Caco-2 (cell line): Measurements from ENCODE around the gene LIAS. TPM values are rescaled to one million over a fixed set of nuclear protein-coding genes. Genes with fewer than 3 reads are reported as not detected.

Experiments
- BruUV-seq: library from RNA; stranded (reverse); fragments of 400-500 nt; replicated peaks from 2 replicates; lab custom pipeline; 2021; lab: Mats Ljungman, UMichigan
- CTCF ChIA-PET: fragments of 300-600 bp; sonication (Branson Sonifier 250); formaldehyde crosslinking; loops from one replicate; lab custom pipeline; 2022; ENCODE audit warnings: antibody characterized with exemption; lab: Charles Lee
- POLR2A ChIA-PET: fragments of 300-600 bp; sonication (Branson Sonifier 250); formaldehyde crosslinking; loops from one replicate; lab custom pipeline; 2022; ENCODE audit warnings: antibody characterized with exemption; lab: Charles Lee
- DNase-seq, 2 experiments: peaks; one replicate each; pipeline versions ENCODE4 v3.0.0 to v3.0.0-alpha.2; 2020 to 2022
- H3K27me3 ChIP-seq: replicated peaks from 2 replicates; pipeline ENCODE4 v1.6.0; 2011; ENCODE audit warnings: low read length; ENCODE audit not compliant: control insufficient read depth, insufficient read depth
- H3K36me3 ChIP-seq: 2 replicates; pipeline ENCODE4 v1.5.1; 2011; ENCODE audit warnings: low read length; ENCODE audit not compliant: control insufficient read depth, insufficient read depth
- H3K4me1 ChIP-seq: fragments of 250-450 bp; sonication (Bioruptor Pico); 2 replicates; pipeline ENCODE4 v1.5.1; 2020; ENCODE audit warnings: mild to moderate bottlenecking
- H3K4me3 ChIP-seq: 2 replicates; pipeline ENCODE4 v1.5.1; 2011; ENCODE audit warnings: low read depth, mild to moderate bottlenecking, control low read depth, low read length
- H3K9me3 ChIP-seq: fragments of 250-450 bp; sonication (Bioruptor Pico); 2 replicates; pipeline ENCODE4 v1.5.1; 2020; ENCODE audit warnings: mild to moderate bottlenecking, moderate library complexity
- H3K27ac Mint-ChIP-seq: one replicate; pipeline ENCODE4 v1.8.0; 2022; ENCODE audit warnings: mixed read lengths; ENCODE audit not compliant: unreplicated experiment
- H3K27me3 Mint-ChIP-seq: one replicate; pipeline ENCODE4 v1.8.0; 2022; ENCODE audit warnings: mixed read lengths; ENCODE audit not compliant: insufficient read depth, unreplicated experiment
- H3K36me3 Mint-ChIP-seq: one replicate; pipeline ENCODE4 v1.8.0; 2022; ENCODE audit warnings: mild to moderate bottlenecking, mixed read lengths; ENCODE audit not compliant: insufficient read depth, unreplicated experiment
- H3K4me1 Mint-ChIP-seq: one replicate; pipeline ENCODE4 v1.8.0; 2022; ENCODE audit warnings: low read depth, mixed read lengths; ENCODE audit not compliant: unreplicated experiment
- H3K4me3 Mint-ChIP-seq: one replicate; pipeline ENCODE4 v1.8.0; 2022; ENCODE audit warnings: mild to moderate bottlenecking, moderate library complexity, mixed read lengths; ENCODE audit not compliant: unreplicated experiment
- H3K9me3 Mint-ChIP-seq: one replicate; pipeline ENCODE4 v1.8.0; 2022; ENCODE audit warnings: mixed read lengths; ENCODE audit not compliant: unreplicated experiment
- intact Hi-C: fragments of 100-400 bp; cut with micrococcal nuclease; formaldehyde crosslinking; loops from one replicate; pipeline ENCODE4 v1.10.0; 2022; ENCODE audit not compliant: unreplicated experiment
- microRNA-seq: library from miRNA; unstranded; fragments of <30 nt; microRNA quantifications from one replicate; pipeline ENCODE4 v1.2.0, GENCODE V29; 2022
- total RNA-seq: library from RNA; stranded (reverse); gene quantifications from 2 replicates; pipeline ENCODE4 v1.2.3, GENCODE V29; 2022
- TF ChIP-seq, protein P1 (sequence below), 2 experiments: fragments of 200-600 bp in 1 of 2; IDR thresholded peaks; 1 replicate in 1 of 2; 2 replicates in 1 of 2; pipeline versions ENCODE4 v1.5.1 to v1.8.0; 2011 to 2022; ENCODE audit warnings: antibody characterized with exemption in 1 of 2, control low read depth in 1 of 2, inconsistent platforms in 1 of 2, low read depth in 1 of 2, low read length in 1 of 2, mild to moderate bottlenecking in 1 of 2, moderate library complexity in 1 of 2; ENCODE audit not compliant: insufficient read depth in 1 of 2, severe bottlenecking in 1 of 2, unreplicated experiment in 1 of 2

The LIAS gene
- total RNA-seq, 1 experiment from 2014 or later, result 19.5 TPM

DNA sequence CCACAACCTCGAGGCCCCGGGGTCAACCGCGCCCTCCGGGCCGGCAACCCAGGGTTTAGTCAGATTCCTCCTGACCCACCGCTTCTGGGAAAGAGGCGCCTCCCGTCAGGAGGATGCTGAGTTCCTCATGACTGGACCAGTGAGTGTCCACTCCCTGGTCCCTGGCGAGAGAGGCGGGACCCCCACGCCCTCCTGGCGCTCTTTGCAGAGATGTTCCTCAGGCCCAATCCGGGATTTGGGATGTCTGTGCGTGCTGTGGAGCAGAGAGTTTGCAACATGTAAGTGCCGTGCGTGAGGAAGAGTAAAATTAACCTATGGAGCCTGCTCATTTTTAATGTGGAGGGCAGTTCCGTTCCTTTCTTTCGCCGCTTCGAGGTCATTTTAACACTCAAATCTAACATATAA, 69.2 kb downstream of the LIAS start:
- ChIA-PET POLR2A (interaction anchor here (0.5 to 1.4 kb wide), 9 partner anchors 13 to 110 kb away, joined by 3 to 48 read pairs (median 5); partner anchors contain the start of gene SMIM14), CTCF (interaction anchor here (1.2 kb wide), 1 partner anchor 625 kb away, joined by 3 read pairs; no protein-coding TSS in a partner anchor)
- Histone ChIP-seq H3K4me1 (no peaks in the 10 kb centered on the region; the same call in 1 of the 2 replicates), H3K36me3 (no peaks in the 10 kb centered on the region; the same call in 1 of the 2 replicates), H3K27me3 (no peaks in the 10 kb centered on the region), H3K4me3 (peak overlapping the region; percentile 76), H3K9me3 (peaks cover 14% of the 10 kb centered on the region; the same call in 1 of the 2 replicates)
- BruUV-seq, result no TSS peak
- intact Hi-C loops, result loop anchor here (5.0 kb wide), 2 partner anchors 59 to 94 kb away; no protein-coding TSS in a partner anchor
- Mint-ChIP-seq H3K4me1 (no peaks in the 10 kb centered on the region), H3K27me3 (no peaks in the 10 kb centered on the region), H3K27ac (peak overlapping the region; percentile 96), H3K4me3 (peak overlapping the region; percentile 98), H3K36me3 (peaks cover 70% of the 10 kb centered on the region), H3K9me3 (peaks cover 26% of the 10 kb centered on the region)
- DNase-seq, result no peak
- TF ChIP-seq, protein P1, sequence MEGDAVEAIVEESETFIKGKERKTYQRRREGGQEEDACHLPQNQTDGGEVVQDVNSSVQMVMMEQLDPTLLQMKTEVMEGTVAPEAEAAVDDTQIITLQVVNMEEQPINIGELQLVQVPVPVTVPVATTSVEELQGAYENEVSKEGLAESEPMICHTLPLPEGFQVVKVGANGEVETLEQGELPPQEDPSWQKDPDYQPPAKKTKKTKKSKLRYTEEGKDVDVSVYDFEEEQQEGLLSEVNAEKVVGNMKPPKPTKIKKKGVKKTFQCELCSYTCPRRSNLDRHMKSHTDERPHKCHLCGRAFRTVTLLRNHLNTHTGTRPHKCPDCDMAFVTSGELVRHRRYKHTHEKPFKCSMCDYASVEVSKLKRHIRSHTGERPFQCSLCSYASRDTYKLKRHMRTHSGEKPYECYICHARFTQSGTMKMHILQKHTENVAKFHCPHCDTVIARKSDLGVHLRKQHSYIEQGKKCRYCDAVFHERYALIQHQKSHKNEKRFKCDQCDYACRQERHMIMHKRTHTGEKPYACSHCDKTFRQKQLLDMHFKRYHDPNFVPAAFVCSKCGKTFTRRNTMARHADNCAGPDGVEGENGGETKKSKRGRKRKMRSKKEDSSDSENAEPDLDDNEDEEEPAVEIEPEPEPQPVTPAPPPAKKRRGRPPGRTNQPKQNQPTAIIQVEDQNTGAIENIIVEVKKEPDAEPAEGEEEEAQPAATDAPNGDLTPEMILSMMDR (IDR thresholded peaks at IDR 0.05; ENCODE audit: insufficient read depth in 1 of 2, low read depth in 1 of 2, low read length in 1 of 2, severe bottlenecking in 1 of 2, unreplicated experiment in 1 of 2), result no peak

Small RNAs within 50 kb of the gene (microRNA-seq; reads per million reads assigned to microRNA genes)
- gene MIR5591, result not detected

Other genes starting within 250 kb of the LIAS start
- gene RFC1, start 92.7 kb upstream of the LIAS start, total RNA-seq, result 58.8 and 63.4 TPM in 2 replicates
- 2.2 TPM in 2 replicates for gene KLB, start 52.1 kb upstream of the LIAS start, total RNA-seq
- gene RPL9, start 134 bp upstream of the LIAS start, total RNA-seq, result 976 and 978 TPM in 2 replicates
- 139 and 140 TPM in 2 replicates for gene UGDH, start 68.4 kb downstream of the LIAS start, total RNA-seq
- gene SMIM14, start 179.8 kb downstream of the LIAS start, total RNA-seq, result 37.6 and 41.0 TPM in 2 replicates
- 141 and 144 TPM in 2 replicates for gene UBE2K, start 239.1 kb downstream of the LIAS start, total RNA-seq